WTC11 (cell line): ENCODE measurements around the gene PCSK7.

Experiments
- SMAD3 ChIP-seq: sonication (generic); formaldehyde crosslinking; IDR thresholded peaks from 2 replicates; pipeline ENCODE4 v1.8.0; 2022; ENCODE audit warnings: missing genetic modification reagents, mild to moderate bottlenecking, borderline replicate concordance
- USF1 ChIP-seq: sonication (generic); formaldehyde crosslinking; IDR thresholded peaks from 2 replicates; pipeline ENCODE4 v1.8.0; 2022; ENCODE audit warnings: mild to moderate bottlenecking, missing genetic modification reagents
- USF2 ChIP-seq: sonication (generic); formaldehyde crosslinking; IDR thresholded peaks from 2 replicates; pipeline ENCODE4 v1.8.1; 2023; ENCODE audit warnings: mild to moderate bottlenecking, missing genetic modification reagents, moderate library complexity
- ZNF121 ChIP-seq: sonication (generic); formaldehyde crosslinking; IDR thresholded peaks from 2 replicates; pipeline ENCODE4 v1.8.0; 2023; ENCODE audit warnings: missing genetic modification reagents

- TF ChIP-seq USF2, result no peak
- TF ChIP-seq USF1 (CRISPR knock-in tag), result no peak
- 0 out of 2 replicates have a peak, but pooled peaks have one; percentile 17 for TF ChIP-seq SMAD3 (CRISPR knock-in tag)
- no peak for TF ChIP-seq ZNF121 (CRISPR knock-in tag)
Observed at GRCh38 chr11:117179048-117179999, 52.5 kb downstream of the PCSK7 start.
